A549 (cell line): ENCODE data around the gene CCDC97. TPM values are rescaled to one million over a fixed set of nuclear protein-coding genes. Genes with fewer than 3 reads are reported as not detected.

Source experiments
- CHD2 ChIP-seq: fragments of 150-350 bp; IDR thresholded peaks from 2 replicates; pipeline ENCODE4 v1.6.1; 2014; ENCODE audit warnings: low read length; ENCODE audit not compliant: partially characterized antibody
- EHMT2 ChIP-seq: fragments of 200-600 bp; sonication (generic); IDR thresholded peaks from 2 replicates; pipeline ENCODE4 v1.6.1; 2016; ENCODE audit warnings: antibody characterized with exemption, low read depth, mild to moderate bottlenecking, moderate library complexity
- FOSB ChIP-seq: fragments of 250-450 bp; sonication (Bioruptor Pico); IDR thresholded peaks from 2 replicates; pipeline ENCODE4 v1.5.0; 2020; ENCODE audit warnings: mild to moderate bottlenecking, moderate library complexity
- GATA3 ChIP-seq: IDR thresholded peaks from 2 replicates; pipeline ENCODE4 v1.6.1; 2012; ENCODE audit warnings: borderline replicate concordance
- HDAC2 ChIP-seq: fragments of 200-600 bp; sonication (generic); IDR thresholded peaks from 2 replicates; pipeline ENCODE4 v1.6.1; 2016
- HOXA7 ChIP-seq: fragments of 250-450 bp; sonication (Bioruptor Pico); IDR thresholded peaks from 2 replicates; pipeline ENCODE4 v1.5.0; 2020; ENCODE audit warnings: mild to moderate bottlenecking, moderate library complexity
- MAFK ChIP-seq: fragments of 450-650 bp; IDR thresholded peaks from 2 replicates; pipeline ENCODE4 v1.6.1; 2014; ENCODE audit not compliant: partially characterized antibody
- MYC ChIP-seq: IDR thresholded peaks from 2 replicates; pipeline ENCODE4 v1.6.1; 2012; ENCODE audit warnings: mild to moderate bottlenecking, inconsistent platforms, low read length, improper control_type of control experiment, borderline replicate concordance
- NR3C1 ChIP-seq: fragments of >200 bp; sonication (Bioruptor Twin); formaldehyde crosslinking; IDR thresholded peaks from 3 replicates; pipeline ENCODE4 v1.6.1; 2017
- POLR2AphosphoS2 ChIP-seq: conservative IDR thresholded peaks from 2 replicates; pipeline ENCODE4 v1.6.1; 2012; ENCODE audit warnings: low read length, improper control_type of control experiment, inconsistent platforms
- RCOR1 ChIP-seq: fragments of 150-350 bp; IDR thresholded peaks from 2 replicates; pipeline ENCODE4 v1.6.1; 2014; ENCODE audit warnings: antibody characterized with exemption, low read length, low read depth
- RNF2 ChIP-seq: fragments of 200-600 bp; sonication (generic); IDR thresholded peaks from 2 replicates; pipeline ENCODE4 v1.6.1; 2016; ENCODE audit warnings: low read depth, mild to moderate bottlenecking, antibody characterized with exemption, moderate library complexity, borderline replicate concordance
- SREBF2 ChIP-seq: fragments of 450-650 bp; IDR thresholded peaks from 2 replicates; pipeline ENCODE4 v1.6.1; 2014; ENCODE audit warnings: mild to moderate bottlenecking, moderate library complexity
- polyA plus RNA-seq, 4 experiments: library from polyadenylated mRNA; depleted of rRNA in 3 of 4; stranded (reverse); fragments of >200 nt; fragmentation: RNase III in 1 of 4; extraction: RNeasy Plus Mini Kit Qiagen cat#74134 plus additional on column Dnase treatment in 1 of 4; gene quantifications; 2 replicates in 3 of 4; 3 replicates in 1 of 4; pipeline ENCODE4 v1.2.3, GENCODE V29; 2011 to 2017
- TF ChIP-seq, protein P1 (sequence below): fragments of 200-600 bp; sonication (generic); IDR thresholded peaks from 2 replicates; pipeline ENCODE4 v1.6.1; 2016; ENCODE audit warnings: antibody characterized with exemption, mild to moderate bottlenecking, moderate library complexity
- TF ChIP-seq, protein P2 (sequence below): IDR thresholded peaks from 2 replicates; pipeline ENCODE4 v1.6.1; 2012
- TF ChIP-seq, protein P3 (sequence below): fragments of 250-450 bp; sonication (Bioruptor Pico); IDR thresholded peaks from 2 replicates; pipeline ENCODE4 v1.5.0; 2021; ENCODE audit warnings: mild to moderate bottlenecking, moderate library complexity, borderline replicate concordance
- TF ChIP-seq, protein P4 (sequence below): IDR thresholded peaks from 2 replicates; pipeline ENCODE4 v1.6.1; 2012
- TF ChIP-seq, protein P5 (sequence below): fragments of >200 bp; sonication (Bioruptor Twin); formaldehyde crosslinking; IDR thresholded peaks from 2 replicates; pipeline ENCODE4 v1.6.1; 2016
- TF ChIP-seq, protein P6 (sequence below): fragments of >200 bp; sonication (Bioruptor Twin); formaldehyde crosslinking; IDR thresholded peaks from 3 replicates; pipeline ENCODE4 v1.6.1; 2016

CCDC97 gene
- polyA plus RNA-seq, 2 of the 4 experiments (the other 2 are of a cell fraction): 18.7 to 26.8 TPM

DNA sequence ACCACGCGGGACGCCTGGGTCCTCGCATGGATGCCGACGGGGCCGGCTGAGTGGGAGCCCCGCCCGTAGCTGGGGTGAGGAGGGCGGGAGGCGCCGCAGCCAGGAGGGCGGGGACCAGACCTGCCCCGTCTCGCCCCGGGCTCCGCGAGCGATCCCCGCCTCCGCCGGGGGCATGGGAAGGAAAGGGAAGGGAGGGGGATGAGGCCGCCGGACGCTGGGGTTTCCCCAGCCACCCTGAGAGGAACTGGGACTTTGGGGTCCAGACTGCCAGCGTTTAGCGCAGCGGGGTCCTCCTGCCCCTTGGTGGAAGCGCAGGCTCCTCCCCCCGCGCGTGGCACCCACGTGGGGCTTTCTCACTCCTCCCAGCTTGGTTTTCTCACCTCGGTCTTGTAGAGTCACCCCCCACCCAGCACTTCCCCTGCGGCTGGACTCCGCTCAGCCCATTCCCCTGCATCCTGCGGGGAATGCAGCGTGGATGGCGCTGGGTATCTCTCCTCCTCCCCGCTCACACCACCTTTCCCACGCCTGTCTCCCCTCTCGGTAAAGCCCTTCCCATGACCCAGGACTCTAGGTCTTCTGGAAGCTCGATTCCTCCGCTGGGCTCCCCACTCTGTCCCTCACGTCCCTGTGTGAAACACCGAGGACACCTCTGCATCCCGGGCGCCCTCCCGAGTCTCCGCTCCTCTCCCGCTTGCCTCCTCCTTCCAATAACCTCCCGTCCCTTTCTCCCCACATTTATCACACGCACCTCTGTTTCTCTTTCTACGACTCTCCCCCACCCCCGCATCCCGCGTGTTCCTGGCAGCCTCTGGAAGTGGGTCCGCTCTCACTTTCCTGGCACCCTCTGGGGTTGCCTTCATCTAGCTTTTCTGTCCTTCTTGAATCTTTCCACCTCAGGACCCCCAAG lies 41.6 kb downstream of the CCDC97 start (continued):
- TF ChIP-seq, protein P1, sequence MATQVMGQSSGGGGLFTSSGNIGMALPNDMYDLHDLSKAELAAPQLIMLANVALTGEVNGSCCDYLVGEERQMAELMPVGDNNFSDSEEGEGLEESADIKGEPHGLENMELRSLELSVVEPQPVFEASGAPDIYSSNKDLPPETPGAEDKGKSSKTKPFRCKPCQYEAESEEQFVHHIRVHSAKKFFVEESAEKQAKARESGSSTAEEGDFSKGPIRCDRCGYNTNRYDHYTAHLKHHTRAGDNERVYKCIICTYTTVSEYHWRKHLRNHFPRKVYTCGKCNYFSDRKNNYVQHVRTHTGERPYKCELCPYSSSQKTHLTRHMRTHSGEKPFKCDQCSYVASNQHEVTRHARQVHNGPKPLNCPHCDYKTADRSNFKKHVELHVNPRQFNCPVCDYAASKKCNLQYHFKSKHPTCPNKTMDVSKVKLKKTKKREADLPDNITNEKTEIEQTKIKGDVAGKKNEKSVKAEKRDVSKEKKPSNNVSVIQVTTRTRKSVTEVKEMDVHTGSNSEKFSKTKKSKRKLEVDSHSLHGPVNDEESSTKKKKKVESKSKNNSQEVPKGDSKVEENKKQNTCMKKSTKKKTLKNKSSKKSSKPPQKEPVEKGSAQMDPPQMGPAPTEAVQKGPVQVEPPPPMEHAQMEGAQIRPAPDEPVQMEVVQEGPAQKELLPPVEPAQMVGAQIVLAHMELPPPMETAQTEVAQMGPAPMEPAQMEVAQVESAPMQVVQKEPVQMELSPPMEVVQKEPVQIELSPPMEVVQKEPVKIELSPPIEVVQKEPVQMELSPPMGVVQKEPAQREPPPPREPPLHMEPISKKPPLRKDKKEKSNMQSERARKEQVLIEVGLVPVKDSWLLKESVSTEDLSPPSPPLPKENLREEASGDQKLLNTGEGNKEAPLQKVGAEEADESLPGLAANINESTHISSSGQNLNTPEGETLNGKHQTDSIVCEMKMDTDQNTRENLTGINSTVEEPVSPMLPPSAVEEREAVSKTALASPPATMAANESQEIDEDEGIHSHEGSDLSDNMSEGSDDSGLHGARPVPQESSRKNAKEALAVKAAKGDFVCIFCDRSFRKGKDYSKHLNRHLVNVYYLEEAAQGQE: no peak
- TF ChIP-seq RNF2 (no peak), GATA3 (no peak), POLR2AphosphoS2 (no peak), NR3C1 (no peak), RCOR1 (no peak), EHMT2 (no peak), HOXA7 (no peak), CHD2 (no peak), SREBF2 (no peak), HDAC2 (no peak), FOSB (no peak), MAFK (no peak), MYC (peak; percentile 73; the same call in 1 of the 2 replicates)
- TF ChIP-seq, protein P2, sequence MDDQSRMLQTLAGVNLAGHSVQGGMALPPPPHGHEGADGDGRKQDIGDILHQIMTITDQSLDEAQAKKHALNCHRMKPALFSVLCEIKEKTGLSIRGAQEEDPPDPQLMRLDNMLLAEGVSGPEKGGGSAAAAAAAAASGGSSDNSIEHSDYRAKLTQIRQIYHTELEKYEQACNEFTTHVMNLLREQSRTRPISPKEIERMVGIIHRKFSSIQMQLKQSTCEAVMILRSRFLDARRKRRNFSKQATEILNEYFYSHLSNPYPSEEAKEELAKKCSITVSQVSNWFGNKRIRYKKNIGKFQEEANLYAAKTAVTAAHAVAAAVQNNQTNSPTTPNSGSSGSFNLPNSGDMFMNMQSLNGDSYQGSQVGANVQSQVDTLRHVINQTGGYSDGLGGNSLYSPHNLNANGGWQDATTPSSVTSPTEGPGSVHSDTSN: peak; percentile 29; the same call in 1 of the 2 replicates
- TF ChIP-seq, protein P3, sequence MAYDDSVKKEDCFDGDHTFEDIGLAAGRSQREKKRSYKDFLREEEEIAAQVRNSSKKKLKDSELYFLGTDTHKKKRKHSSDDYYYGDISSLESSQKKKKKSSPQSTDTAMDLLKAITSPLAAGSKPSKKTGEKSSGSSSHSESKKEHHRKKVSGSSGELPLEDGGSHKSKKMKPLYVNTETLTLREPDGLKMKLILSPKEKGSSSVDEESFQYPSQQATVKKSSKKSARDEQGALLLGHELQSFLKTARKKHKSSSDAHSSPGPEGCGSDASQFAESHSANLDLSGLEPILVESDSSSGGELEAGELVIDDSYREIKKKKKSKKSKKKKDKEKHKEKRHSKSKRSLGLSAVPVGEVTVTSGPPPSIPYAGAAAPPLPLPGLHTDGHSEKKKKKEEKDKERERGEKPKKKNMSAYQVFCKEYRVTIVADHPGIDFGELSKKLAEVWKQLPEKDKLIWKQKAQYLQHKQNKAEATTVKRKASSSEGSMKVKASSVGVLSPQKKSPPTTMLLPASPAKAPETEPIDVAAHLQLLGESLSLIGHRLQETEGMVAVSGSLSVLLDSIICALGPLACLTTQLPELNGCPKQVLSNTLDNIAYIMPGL (CRISPR knock-in tag): no peak
- TF ChIP-seq, protein P4, sequence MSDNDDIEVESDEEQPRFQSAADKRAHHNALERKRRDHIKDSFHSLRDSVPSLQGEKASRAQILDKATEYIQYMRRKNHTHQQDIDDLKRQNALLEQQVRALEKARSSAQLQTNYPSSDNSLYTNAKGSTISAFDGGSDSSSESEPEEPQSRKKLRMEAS: peak; percentile 70
- TF ChIP-seq, protein P5, sequence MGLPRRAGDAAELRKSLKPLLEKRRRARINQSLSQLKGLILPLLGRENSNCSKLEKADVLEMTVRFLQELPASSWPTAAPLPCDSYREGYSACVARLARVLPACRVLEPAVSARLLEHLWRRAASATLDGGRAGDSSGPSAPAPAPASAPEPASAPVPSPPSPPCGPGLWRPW: no peak
- TF ChIP-seq, protein P6, sequence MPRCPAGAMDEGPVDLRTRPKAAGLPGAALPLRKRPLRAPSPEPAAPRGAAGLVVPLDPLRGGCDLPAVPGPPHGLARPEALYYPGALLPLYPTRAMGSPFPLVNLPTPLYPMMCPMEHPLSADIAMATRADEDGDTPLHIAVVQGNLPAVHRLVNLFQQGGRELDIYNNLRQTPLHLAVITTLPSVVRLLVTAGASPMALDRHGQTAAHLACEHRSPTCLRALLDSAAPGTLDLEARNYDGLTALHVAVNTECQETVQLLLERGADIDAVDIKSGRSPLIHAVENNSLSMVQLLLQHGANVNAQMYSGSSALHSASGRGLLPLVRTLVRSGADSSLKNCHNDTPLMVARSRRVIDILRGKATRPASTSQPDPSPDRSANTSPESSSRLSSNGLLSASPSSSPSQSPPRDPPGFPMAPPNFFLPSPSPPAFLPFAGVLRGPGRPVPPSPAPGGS: no peak
- TF ChIP-seq, all 56 proteins: peak for 6
